Measurements from ENCODE around the gene MFAP1. TPM values are rescaled to one million over a fixed set of nuclear protein-coding genes. Genes with fewer than 3 reads are reported as not detected.
A peak's percentile ranks its signal among the peaks of the same experiment; 100 is the strongest.

The MFAP1 gene
- total and polyA plus RNA-seq, 3 donors from 2014 or later = 22.5 to 29.2 (median 28.6) TPM

DNA sequence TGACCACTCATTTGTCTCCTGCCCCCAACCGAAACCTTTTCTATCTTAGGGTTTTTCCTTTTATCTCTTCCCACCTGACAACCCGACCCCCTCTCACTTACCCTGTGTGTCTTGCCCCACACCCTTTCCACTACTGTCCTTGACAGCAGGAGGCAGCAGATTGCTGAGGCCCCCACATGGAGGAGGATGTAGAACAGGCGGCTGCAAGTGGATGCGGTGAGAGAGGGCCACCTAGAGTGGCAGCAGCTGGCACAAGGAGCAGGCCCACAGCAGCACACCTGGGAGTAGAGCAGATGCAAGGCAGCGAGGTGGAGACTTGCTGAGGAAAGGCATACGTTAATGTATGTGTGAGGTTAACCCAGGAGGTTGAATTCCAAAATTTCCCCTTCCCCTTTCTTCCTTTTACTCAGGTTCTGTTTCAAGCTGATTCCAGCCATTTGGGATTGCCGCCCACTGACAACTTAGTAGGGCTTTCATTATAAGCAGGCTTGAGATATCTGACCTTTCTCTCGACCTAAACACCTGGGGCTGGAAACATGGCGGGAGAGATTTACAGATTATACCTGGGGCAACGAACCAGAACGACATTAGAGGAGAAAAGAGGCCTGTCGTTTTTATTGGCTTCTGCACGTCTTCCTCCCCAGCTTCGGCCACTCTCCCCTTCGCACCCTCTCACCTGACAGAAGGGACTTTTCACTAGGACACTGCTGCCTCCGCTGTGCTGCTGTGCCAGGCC lies 25.1 kb downstream of the MFAP1 start:
- Histone ChIP-seq H3K9me3 (no peaks in the 10 kb centered on the region), H3K4me3 (peak overlapping the region; percentile 69 to 93), H3K36me3 (ENCODE audit: low read depth, missing control alignments) (no peaks in the 10 kb centered on the region), H3K4me1 (peaks cover 26% of the 10 kb centered on the region), H3K27me3 (no peaks in the 10 kb centered on the region), H3K27ac (peak overlapping the region; percentile 96)
- no peak for DNase-seq
- 49 to 70% methylated on average over 15 to 16 of the region's 16 CpGs for WGBS, 2 donors
- intact Hi-C loops (cut with DNase I; ENCODE audit: low total_unique reads) = no loop called here
- TF ChIP-seq, protein P1, sequence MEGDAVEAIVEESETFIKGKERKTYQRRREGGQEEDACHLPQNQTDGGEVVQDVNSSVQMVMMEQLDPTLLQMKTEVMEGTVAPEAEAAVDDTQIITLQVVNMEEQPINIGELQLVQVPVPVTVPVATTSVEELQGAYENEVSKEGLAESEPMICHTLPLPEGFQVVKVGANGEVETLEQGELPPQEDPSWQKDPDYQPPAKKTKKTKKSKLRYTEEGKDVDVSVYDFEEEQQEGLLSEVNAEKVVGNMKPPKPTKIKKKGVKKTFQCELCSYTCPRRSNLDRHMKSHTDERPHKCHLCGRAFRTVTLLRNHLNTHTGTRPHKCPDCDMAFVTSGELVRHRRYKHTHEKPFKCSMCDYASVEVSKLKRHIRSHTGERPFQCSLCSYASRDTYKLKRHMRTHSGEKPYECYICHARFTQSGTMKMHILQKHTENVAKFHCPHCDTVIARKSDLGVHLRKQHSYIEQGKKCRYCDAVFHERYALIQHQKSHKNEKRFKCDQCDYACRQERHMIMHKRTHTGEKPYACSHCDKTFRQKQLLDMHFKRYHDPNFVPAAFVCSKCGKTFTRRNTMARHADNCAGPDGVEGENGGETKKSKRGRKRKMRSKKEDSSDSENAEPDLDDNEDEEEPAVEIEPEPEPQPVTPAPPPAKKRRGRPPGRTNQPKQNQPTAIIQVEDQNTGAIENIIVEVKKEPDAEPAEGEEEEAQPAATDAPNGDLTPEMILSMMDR (IDR thresholded peaks at IDR 0.05) = no peak
- TF ChIP-seq POLR2A (IDR thresholded peaks at IDR 0.05) = no peak

DNA sequence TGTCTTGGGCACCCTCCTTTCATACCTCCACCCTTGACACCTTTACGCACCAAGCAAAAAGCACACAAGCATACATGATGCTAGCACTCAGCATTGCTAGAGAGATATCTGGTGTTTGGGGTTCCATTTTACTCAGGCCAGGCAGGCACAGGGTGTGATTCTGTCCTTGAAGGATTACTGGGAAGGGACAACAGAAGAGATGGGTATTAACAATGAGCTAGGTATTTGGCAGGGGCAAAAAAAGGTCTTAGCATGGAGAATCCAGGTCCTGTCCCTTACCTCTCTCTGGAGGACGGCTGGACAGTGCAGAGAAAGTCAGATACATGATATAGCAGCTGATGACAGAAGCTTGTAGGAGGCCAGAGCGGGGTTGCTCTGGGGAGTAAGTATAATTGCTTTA lies 27.9 kb downstream of the MFAP1 start:
- intact Hi-C loops (cut with DNase I; ENCODE audit: low total_unique reads) = no loop called here
- WGBS, 2 donors = 82 to 83% methylated on average over 3 of the region's 3 CpGs
- no peak overlapping the region for H3K4me3 ChIP-seq
- H3K36me3 ChIP-seq (ENCODE audit: low read depth, missing control alignments) = no peaks in the 10 kb centered on the region
- H3K9me3 ChIP-seq = no peaks in the 10 kb centered on the region
- DNase-seq = no peak
- H3K4me1 ChIP-seq = peaks cover 41% of the 10 kb centered on the region
- TF ChIP-seq, protein P1 (IDR thresholded peaks at IDR 0.05) = no peak
- no peak for TF ChIP-seq POLR2A (IDR thresholded peaks at IDR 0.05)
- no peak overlapping the region for H3K27ac ChIP-seq
- no peaks in the 10 kb centered on the region for H3K27me3 ChIP-seq

DNA sequence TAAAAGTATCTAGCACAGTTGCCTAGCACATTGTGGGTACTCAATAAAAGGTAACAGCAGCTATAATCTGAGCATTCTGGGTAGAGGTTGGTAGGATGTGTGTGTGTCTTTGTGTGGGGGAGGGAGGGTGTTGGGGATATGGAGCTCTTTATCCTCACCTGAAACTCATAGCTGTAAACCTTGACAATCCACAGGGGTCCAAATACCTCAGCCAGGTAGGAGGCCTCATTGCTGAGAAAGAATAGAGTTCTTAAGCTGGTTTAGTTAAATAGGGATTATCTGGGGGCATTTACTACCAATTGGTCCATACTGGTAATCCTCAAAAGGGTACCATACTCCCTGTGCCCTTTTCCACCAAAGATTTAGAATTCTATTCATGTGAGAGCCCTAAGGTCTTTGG lies 28.5 kb downstream of the MFAP1 start:
- Histone ChIP-seq H3K27me3 (no peaks in the 10 kb centered on the region), H3K36me3 (ENCODE audit: low read depth, missing control alignments) (no peaks in the 10 kb centered on the region), H3K27ac (no peak overlapping the region), H3K4me1 (peaks cover 41% of the 10 kb centered on the region), H3K9me3 (no peaks in the 10 kb centered on the region), H3K4me3 (no peak overlapping the region)
- DNase-seq = no peak
- intact Hi-C loops (cut with DNase I; ENCODE audit: low total_unique reads) = no loop called here
- TF ChIP-seq, protein P1 (IDR thresholded peaks at IDR 0.05) = no peak
- no peak for TF ChIP-seq POLR2A (IDR thresholded peaks at IDR 0.05)

DNA sequence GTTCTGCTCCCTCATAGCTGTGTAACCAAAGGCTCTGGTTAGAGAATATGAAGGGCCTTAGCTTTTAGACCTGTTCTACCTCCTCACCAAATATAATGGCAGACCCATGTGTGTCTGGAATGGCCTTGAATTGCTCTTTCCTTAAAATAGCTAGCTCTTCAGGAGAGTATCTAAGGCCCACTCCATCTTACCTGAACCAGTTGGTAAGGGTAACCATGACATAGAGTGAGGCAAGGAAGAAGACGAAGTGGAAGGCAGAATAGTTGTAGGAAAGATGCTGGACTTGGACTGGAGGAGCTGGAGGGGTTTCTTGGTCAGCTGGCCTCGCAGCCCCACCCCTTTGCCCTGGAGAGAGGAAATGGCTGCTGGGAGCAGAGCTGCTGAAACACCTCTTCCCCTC lies 29.3 kb downstream of the MFAP1 start:
- WGBS, 2 donors = 86 to 92% methylated on average over 2 of the region's 2 CpGs
- intact Hi-C loops (cut with DNase I; ENCODE audit: low total_unique reads) = no loop called here
- no peaks in the 10 kb centered on the region for H3K27me3 ChIP-seq
- DNase-seq = no peak
- H3K4me1 ChIP-seq = peaks cover 41% of the 10 kb centered on the region
- H3K9me3 ChIP-seq = no peaks in the 10 kb centered on the region
- TF ChIP-seq POLR2A (IDR thresholded peaks at IDR 0.05) = no peak
- TF ChIP-seq, protein P1 (IDR thresholded peaks at IDR 0.05) = no peak
- no peaks in the 10 kb centered on the region for H3K36me3 ChIP-seq (ENCODE audit: low read depth, missing control alignments)
- H3K4me3 ChIP-seq = no peak overlapping the region
- H3K27ac ChIP-seq = peak overlapping the region in 1 of 2 donors; percentile 99
